Stimulated activated CD8-positive, alpha-beta memory T cell treated with anti-CD3 and anti-CD28 coated beads, Interleukin-4, amount 100 ng/mL, for 48 hours (primary cell): Measurements from ENCODE around the gene PFN1.

Experiments
- DNase-seq: peaks from one replicate; pipeline ENCODE4 v3.0.0-alpha.2; 2020

Gene PFN1

DNA sequence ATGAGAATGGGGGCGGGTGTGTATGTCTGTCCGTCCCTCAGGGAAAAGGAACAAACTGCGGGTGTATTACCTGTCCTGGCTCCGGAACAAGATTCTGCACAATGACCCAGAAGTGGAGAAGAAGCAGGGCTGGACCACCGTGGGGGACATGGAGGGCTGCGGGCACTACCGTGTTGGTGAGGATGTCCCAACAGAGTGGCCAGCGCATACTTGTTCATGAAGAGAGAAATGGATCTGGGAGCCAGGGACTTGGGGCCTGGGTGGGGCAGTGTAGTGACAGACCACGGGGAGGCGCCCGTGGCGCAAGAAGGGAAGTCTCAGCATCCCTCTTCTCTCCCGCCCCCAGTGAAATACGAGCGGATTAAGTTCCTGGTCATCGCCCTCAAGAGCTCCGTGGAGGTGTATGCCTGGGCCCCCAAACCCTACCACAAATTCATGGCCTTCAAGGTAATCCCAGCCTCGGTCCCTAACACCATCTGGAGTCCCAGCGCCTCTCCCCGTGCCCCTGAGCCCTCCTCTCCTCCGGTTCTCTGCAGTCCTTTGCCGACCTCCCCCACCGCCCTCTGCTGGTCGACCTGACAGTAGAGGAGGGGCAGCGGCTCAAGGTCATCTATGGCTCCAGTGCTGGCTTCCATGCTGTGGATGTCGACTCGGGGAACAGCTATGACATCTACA is 52.5 kb downstream of the PFN1 start:
- no peak for DNase-seq
